HG03060 (cell line): Measurements from ENCODE around the gene GRIK5.

Experiments used
- ATAC-seq: cut with Tn5 transposase; IDR thresholded peaks from one replicate; pipeline ENCODE4 v1.9.1; 2021; ENCODE audit warnings: low read depth, moderate number of reproducible peaks; ENCODE audit not compliant: unreplicated experiment

Gene GRIK5

DNA sequence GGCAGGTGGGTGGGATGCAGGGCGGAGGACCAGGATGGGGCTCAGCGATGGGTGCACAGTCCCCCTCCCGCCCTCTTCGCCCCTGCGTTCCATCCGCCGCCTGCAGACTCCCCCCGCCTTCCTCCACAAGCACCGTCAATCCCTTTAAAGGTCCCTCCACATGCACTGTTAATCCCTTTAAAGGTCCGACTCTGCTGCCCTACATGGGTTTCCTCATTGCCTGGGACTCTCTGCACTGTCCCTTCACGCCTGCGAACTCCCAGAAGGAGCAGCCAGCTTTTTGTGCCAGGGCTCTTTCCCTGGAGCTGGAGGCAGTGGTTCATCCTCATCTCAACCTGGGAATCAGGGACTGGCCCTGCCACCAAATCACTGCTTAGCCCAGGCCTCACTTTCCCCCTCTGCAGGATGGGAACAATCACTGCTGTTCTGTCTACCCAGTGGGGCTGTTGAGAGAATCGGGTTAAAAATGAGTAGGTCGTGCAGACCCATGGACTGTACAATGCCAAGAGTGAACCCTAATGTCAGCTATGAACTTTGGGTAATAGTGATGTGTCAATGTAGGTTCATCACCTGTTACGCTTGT is 26.3 kb upstream of the GRIK5 start:
- ATAC-seq = no peak

DNA sequence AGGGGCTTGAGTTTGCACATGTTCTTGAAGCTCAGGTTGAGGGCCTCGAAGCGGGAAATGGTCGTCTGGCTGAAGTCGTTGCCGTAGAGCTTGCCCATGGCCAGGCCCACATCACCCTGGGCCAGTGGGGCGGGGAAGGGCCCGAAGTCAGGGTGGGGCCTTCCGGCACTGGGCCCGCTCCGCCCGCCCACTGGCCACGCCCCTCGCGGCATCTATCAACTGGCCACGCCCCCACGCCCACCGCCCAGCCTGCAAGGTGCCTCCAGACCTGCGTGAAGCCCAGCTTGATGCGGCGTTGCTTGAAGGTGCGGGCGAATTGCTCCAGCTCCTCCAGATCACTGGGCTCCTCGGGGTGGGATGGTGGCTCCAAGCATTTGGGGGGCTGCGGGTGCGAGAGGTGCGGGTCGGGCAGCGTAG is 25.8 kb upstream of the GRIK5 start:
- no peak for ATAC-seq

GRCh38 chr19:42095142-42095813 is 25.3 kb upstream of the GRIK5 start:
- ATAC-seq = no peak

- ATAC-seq = no peak
These were observed 23.9 kb upstream of the GRIK5 start for GRCh38 chr19:42093926-42094325.

DNA sequence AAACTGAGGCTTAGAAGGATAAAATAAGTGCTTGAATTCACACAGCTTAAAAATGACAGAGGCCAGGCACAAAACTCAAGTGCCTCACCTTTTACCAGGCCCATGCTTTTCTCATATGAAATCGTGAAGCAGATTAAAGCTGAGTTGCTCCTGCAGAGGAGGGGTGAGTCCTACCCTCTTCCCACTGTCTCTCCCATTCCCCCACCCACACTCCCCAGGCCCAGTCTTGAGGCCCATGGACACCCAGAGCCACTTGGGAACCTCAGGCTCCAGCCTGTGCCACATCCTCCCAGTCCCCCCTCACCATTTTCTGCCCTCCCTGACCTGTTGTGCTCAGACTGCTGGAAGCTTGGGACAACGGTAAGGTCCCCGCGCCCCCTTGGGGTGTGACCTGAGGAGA is 23.5 kb upstream of the GRIK5 start:
- no peak for ATAC-seq

GRCh38 chr19:42092350-42092749 is 22.3 kb upstream of the GRIK5 start:
- no peak for ATAC-seq

GRCh38 chr19:42091742-42092141 is 21.7 kb upstream of the GRIK5 start:
- no peak for ATAC-seq

DNA sequence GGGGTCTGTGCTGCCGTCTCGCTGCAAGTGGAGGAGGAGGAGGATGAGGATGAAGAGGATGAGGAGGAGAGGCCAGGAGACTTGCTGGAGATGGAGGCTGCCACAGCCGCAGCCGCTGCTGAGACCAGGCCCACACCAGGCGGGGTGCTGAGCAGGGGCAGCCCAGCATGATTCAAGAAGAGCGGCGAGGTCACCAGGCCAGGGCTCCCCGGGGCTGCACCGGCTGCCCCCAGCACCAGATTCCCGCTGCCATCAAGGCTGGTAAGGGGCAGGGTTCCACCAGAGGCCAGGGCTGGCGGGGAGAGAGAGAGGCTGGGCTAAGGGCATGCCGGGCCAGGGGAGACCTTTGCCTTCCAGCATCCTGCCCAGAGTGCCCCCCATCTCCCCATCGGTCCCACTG is 21.3 kb upstream of the GRIK5 start:
- no peak for ATAC-seq

- no peak for ATAC-seq
These were observed 20.7 kb upstream of the GRIK5 start for GRCh38 chr19:42090672-42091071.

DNA sequence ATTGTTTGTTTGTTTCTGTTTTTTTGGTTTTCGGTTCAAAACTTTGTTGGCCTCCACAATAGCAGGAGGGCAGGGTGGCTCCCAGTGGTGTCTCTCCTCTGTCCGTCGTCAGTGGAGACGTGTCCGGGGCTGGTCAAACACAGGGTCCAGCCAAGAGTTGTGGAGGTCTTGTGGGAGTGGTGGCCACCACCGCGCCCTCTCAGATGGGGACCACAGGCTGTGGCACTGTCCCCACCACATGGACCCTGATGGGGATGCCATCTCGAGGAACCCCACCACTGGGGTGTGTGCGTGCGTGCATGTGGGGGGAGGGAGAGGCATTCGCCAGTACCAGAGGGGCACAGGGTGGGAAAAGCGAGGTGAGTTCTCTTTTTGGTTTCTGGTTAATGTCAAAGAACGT is 19.8 kb upstream of the GRIK5 start:
- ATAC-seq = no peak

- ATAC-seq = no peak
These were observed 19.3 kb upstream of the GRIK5 start for GRCh38 chr19:42089191-42089750.

- no peak for ATAC-seq
These were observed 18.6 kb upstream of the GRIK5 start for GRCh38 chr19:42088471-42089190.

DNA sequence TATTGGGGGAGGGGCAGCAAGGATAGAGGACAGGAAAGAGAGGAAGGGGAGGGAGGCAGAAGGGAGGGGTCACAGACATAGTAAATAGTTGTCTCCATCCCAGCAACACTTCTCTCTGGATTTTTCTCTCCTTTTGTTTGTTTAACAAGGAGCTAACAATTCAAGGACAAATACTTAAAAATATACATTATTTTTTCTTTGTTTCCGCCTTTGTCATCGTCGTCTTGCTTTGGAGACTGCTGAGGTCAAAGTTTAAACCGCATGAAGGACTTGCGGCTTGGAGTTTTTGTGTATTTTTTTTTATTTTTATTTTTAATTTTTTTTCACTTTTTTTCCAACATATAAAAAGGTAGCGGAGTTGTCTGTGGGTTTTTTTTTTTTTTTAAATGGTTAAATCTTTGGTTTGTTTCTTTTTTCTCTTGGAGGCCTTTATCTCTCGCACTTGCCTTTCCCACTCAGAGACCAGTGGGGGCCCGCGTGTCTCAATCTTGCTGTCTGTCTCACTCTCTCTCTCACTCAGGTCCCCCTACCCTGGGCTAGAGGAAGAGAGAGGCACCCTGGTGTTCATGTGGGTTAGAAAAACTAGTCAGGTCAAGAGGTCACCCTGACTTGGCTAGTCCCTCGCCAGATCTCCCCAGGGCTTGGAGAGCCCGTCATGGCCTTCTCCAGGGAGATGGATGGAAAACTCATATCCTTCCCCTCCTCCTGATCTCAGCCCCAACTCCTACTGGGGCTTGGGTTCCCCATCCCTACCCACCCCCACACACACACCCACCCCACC is 17.0 kb upstream of the GRIK5 start:
- no peak for ATAC-seq

DNA sequence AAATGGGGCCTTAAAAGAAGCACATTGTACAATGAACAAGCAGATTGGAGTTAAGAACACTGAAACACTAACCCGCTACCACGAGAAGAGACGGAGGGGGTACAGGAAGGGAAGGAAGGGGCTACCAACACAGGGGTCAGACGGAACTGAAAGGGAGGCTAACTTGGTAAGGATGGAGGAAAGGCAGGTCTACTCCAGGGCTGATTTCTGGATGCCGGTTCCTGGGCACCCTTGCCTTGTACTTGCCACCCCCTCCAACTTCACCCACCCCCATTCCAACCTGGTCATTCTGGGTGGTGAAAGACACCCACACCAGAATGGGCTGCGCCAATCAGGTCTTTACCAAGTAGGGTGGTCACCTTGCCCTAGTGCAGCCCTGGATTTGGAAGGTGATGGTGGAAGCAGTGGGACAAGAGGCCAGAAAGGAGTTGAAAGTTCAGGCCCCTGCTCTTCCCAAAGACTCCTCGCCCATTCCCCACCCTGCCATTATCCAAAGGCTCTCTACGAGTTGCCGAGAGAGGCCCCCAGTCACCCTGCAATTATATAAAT is 16.3 kb upstream of the GRIK5 start:
- no peak for ATAC-seq

GRCh38 chr19:42083537-42083936 is 13.5 kb upstream of the GRIK5 start:
- ATAC-seq = no peak

GRCh38 chr19:42081584-42082203 is 11.7 kb upstream of the GRIK5 start:
- ATAC-seq = no peak

GRCh38 chr19:42080764-42081375 is 10.9 kb upstream of the GRIK5 start:
- ATAC-seq = no peak

- ATAC-seq = no peak
These were observed 10.1 kb upstream of the GRIK5 start for GRCh38 chr19:42079886-42080763.

GRCh38 chr19:42079276-42079669 is 9.3 kb upstream of the GRIK5 start:
- no peak for ATAC-seq
